ENCODE results near the gene DNAJC12.

The DNAJC12 gene

DNA sequence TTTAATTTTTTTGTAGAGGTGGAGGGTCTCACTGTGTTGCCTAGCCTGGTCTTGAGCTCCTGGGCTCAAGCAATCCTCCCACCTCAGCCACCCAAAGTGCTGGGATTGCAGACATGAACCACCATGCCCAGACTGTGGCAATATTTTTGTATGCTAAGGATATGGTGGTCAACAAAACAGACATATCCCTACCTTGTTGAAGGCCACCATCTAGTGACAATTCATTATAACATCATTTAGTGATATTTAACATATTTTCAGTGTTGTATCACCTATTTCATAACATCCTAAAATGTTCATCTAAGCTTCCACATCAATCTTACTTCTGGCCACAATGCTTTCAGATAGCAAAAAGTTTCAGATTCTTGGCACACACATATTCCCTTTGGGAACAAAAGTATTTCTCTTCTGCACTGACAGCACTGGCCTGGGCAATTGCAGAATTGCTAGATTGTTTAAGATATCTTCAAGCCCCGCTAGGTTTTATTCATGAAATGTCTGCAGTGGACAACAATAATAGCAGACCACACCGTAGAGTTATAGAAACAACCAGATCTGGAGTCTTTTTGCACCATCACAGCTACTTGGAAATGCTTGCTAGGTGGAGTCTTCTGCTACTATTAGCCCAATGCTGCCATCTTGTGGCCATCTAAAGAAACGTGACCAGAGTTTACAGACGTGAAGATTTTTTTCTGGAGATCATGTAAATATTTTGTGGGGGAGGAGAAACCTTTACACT lies 58.4 kb downstream of the DNAJC12 start:
- peak; percentile 79 for DNase-seq
- TF ChIP-seq, protein P1, sequence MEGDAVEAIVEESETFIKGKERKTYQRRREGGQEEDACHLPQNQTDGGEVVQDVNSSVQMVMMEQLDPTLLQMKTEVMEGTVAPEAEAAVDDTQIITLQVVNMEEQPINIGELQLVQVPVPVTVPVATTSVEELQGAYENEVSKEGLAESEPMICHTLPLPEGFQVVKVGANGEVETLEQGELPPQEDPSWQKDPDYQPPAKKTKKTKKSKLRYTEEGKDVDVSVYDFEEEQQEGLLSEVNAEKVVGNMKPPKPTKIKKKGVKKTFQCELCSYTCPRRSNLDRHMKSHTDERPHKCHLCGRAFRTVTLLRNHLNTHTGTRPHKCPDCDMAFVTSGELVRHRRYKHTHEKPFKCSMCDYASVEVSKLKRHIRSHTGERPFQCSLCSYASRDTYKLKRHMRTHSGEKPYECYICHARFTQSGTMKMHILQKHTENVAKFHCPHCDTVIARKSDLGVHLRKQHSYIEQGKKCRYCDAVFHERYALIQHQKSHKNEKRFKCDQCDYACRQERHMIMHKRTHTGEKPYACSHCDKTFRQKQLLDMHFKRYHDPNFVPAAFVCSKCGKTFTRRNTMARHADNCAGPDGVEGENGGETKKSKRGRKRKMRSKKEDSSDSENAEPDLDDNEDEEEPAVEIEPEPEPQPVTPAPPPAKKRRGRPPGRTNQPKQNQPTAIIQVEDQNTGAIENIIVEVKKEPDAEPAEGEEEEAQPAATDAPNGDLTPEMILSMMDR (IDR thresholded peaks at IDR 0.05; ENCODE audit: low read length) = peak; percentile 77
- no peak for TF ChIP-seq EZH2 (optimal IDR thresholded peaks at IDR 0.05; ENCODE audit: low read depth, low read length)
- no peak for TF ChIP-seq EZH2phosphoT487 (IDR thresholded peaks at IDR 0.05; ENCODE audit: low read length)
- no peaks in the 10 kb centered on the region for H3K27me3 ChIP-seq (replicated peaks; ENCODE audit: insufficient read depth, low read length)
- H3K36me3 ChIP-seq (replicated peaks; ENCODE audit: insufficient read depth, low read length) = no peaks in the 10 kb centered on the region
- no peak overlapping the region for H3K4me3 ChIP-seq (ENCODE audit: low read length)
- no peak overlapping the region for H2AFZ ChIP-seq (ENCODE audit: low read length)
- peaks cover 20% of the 10 kb centered on the region for H3K4me1 ChIP-seq (ENCODE audit: low read length)
- H3K79me2 ChIP-seq (ENCODE audit: low read length) = no peaks in the 10 kb centered on the region
- H3F3A ChIP-seq (ENCODE audit: insufficient read depth, low read length) = peaks cover 14% of the 10 kb centered on the region
- no peak overlapping the region for H3K27ac ChIP-seq (ENCODE audit: low read length)
- no peak overlapping the region for H3K4me2 ChIP-seq (ENCODE audit: low read depth, low read length)
- no peaks in the 10 kb centered on the region for H3K9me2 ChIP-seq (replicated peaks; ENCODE audit: insufficient read depth, low read length)
- no peaks in the 10 kb centered on the region for H4K20me1 ChIP-seq (ENCODE audit: insufficient read depth, low read length)
- no peak overlapping the region for H3K9ac ChIP-seq (ENCODE audit: low read length)
- no peaks in the 10 kb centered on the region for H3K9me3 ChIP-seq (replicated peaks; ENCODE audit: insufficient read depth, low read length)

DNA sequence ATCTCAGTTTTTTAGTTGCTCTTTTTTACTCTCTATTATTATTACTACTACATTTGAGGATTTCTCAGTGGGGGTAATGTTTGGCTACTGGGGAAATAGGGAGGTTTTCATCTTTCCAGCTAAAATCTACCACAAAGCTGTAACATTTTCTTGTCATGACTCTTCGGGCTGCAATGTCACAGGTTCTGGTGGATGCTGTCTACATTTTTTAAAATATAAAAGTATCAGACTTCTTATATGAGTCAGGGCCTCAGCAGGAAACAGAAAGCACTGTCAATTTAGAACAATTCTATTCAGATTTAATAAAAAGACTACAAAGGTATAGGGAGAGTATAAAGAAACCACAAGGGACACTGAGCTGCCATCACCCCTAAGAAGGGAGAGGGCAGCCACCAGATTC lies 61.6 kb downstream of the DNAJC12 start:
- H3K9ac ChIP-seq (ENCODE audit: low read length) = no peak overlapping the region
- no peaks in the 10 kb centered on the region for H3K79me2 ChIP-seq (ENCODE audit: low read length)
- TF ChIP-seq EZH2 (optimal IDR thresholded peaks at IDR 0.05; ENCODE audit: low read depth, low read length) (no peak), EZH2phosphoT487 (IDR thresholded peaks at IDR 0.05; ENCODE audit: low read length) (no peak)
- TF ChIP-seq, protein P1 (IDR thresholded peaks at IDR 0.05; ENCODE audit: low read length) = no peak
- no peak overlapping the region for H2AFZ ChIP-seq (ENCODE audit: low read length)
- no peaks in the 10 kb centered on the region for H3K9me3 ChIP-seq (replicated peaks; ENCODE audit: insufficient read depth, low read length)
- H3K27ac ChIP-seq (ENCODE audit: low read length) = no peak overlapping the region
- no peaks in the 10 kb centered on the region for H3K9me2 ChIP-seq (replicated peaks; ENCODE audit: insufficient read depth, low read length)
- DNase-seq = no peak
- H3K4me3 ChIP-seq (ENCODE audit: low read length) = no peak overlapping the region
- H4K20me1 ChIP-seq (ENCODE audit: insufficient read depth, low read length) = no peaks in the 10 kb centered on the region
- H3K4me2 ChIP-seq (ENCODE audit: low read depth, low read length) = no peak overlapping the region
- peaks cover 28% of the 10 kb centered on the region for H3K4me1 ChIP-seq (ENCODE audit: low read length)
- no peaks in the 10 kb centered on the region for H3K36me3 ChIP-seq (replicated peaks; ENCODE audit: insufficient read depth, low read length)
- peaks cover 9% of the 10 kb centered on the region for H3F3A ChIP-seq (ENCODE audit: insufficient read depth, low read length)
- H3K27me3 ChIP-seq (replicated peaks; ENCODE audit: insufficient read depth, low read length) = no peaks in the 10 kb centered on the region

DNA sequence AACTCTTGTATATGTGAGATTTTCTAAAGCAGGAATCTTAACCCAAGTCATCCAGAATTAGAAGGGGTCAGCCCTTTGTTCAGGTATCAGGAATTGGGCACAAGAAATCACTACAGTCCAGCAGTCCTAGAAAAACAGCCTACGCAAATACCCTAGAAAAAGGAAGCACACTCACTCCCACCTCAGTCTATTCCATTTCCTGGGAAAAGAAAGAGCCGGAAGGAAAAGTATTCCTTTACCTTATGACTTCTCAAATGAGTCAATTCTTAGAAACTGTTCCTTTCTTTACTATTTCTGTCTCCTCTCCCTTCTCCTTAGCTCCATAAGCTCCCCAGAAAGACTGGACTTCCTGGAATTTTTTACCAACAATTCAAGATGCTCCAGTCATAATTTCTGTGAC lies 62.7 kb downstream of the DNAJC12 start:
- DNase-seq = no peak
- Histone ChIP-seq H2AFZ (ENCODE audit: low read length) (no peak overlapping the region), H3K79me2 (ENCODE audit: low read length) (no peaks in the 10 kb centered on the region), H3K27ac (ENCODE audit: low read length) (no peak overlapping the region), H3F3A (ENCODE audit: insufficient read depth, low read length) (peaks cover 4% of the 10 kb centered on the region; the same call in 1 of the 2 replicates), H3K27me3 (replicated peaks; ENCODE audit: insufficient read depth, low read length) (no peaks in the 10 kb centered on the region), H4K20me1 (ENCODE audit: insufficient read depth, low read length) (no peaks in the 10 kb centered on the region), H3K4me3 (ENCODE audit: low read length) (no peak overlapping the region), H3K9me3 (replicated peaks; ENCODE audit: insufficient read depth, low read length) (no peaks in the 10 kb centered on the region), H3K9me2 (replicated peaks; ENCODE audit: insufficient read depth, low read length) (no peaks in the 10 kb centered on the region), H3K4me2 (ENCODE audit: low read depth, low read length) (no peak overlapping the region), H3K4me1 (ENCODE audit: low read length) (peaks cover 29% of the 10 kb centered on the region), H3K9ac (ENCODE audit: low read length) (no peak overlapping the region), H3K36me3 (replicated peaks; ENCODE audit: insufficient read depth, low read length) (no peaks in the 10 kb centered on the region)
- TF ChIP-seq, protein P1 (IDR thresholded peaks at IDR 0.05; ENCODE audit: low read length) = no peak
- TF ChIP-seq EZH2 (optimal IDR thresholded peaks at IDR 0.05; ENCODE audit: low read depth, low read length) (no peak), EZH2phosphoT487 (IDR thresholded peaks at IDR 0.05; ENCODE audit: low read length) (no peak)
